Colonic mucosa (tissue), 4 donors: Measurements from ENCODE around the gene NPAS1. TPM values are rescaled to one million over a fixed set of nuclear protein-coding genes. Genes with fewer than 3 reads are reported as not detected.

Experiments
- DNase-seq: peaks from one replicate; pipeline ENCODE4 v3.0.0-alpha.2; 2020
- H3K27ac ChIP-seq: fragments of 200-600 bp; one replicate; pipeline ENCODE4 v1.8.0; 2021
- H3K27me3 ChIP-seq: fragments of 200-600 bp; one replicate; pipeline ENCODE4 v1.8.0; 2021
- H3K36me3 ChIP-seq: fragments of 200-600 bp; one replicate; pipeline ENCODE4 v1.8.0; 2021
- H3K4me1 ChIP-seq: fragments of 200-600 bp; one replicate; pipeline ENCODE4 v1.8.0; 2021; ENCODE audit warnings: mild to moderate bottlenecking
- H3K4me3 ChIP-seq: fragments of 200-600 bp; one replicate; pipeline ENCODE4 v1.8.0; 2021
- H3K9ac ChIP-seq, 2 donors: one replicate each; pipeline ENCODE4 v1.7.0; 2013; ENCODE audit warnings: control low read depth in 2 of 2, low read depth in 2 of 2, low read length in 2 of 2
- H3K9me3 ChIP-seq: fragments of 200-600 bp; one replicate; pipeline ENCODE4 v1.8.0; 2021
- intact Hi-C: fragments of 100-400 bp; cut with DNase I; formaldehyde crosslinking; loops from one replicate; pipeline ENCODE4 v1.14.1; 2022
- total RNA-seq, 2 donors: library from RNA; stranded (reverse); fragmentation: NEBNext Ultra II Directional in 1 of 2; extraction: Animal tissue kit (Norgen Biotek cat#: 25700) in 1 of 2; gene quantifications; one replicate each; pipeline ENCODE4 v1.2.1, GENCODE V29; 2021
- TF ChIP-seq, protein P1 (sequence below): fragments of 200-600 bp; IDR thresholded peaks from one replicate; pipeline ENCODE4 v1.8.0; 2022; ENCODE audit warnings: antibody characterized with exemption, mild to moderate bottlenecking
- donor health status: healthy.
- donor health status: DM: no; HTN: no; CAD: no.
- donor health status: DM: no; HTN: no; CAD: no.

The NPAS1 gene
- total RNA-seq, 2 donors from 2014 or later, result 0.35 to 0.64 TPM

DNA sequence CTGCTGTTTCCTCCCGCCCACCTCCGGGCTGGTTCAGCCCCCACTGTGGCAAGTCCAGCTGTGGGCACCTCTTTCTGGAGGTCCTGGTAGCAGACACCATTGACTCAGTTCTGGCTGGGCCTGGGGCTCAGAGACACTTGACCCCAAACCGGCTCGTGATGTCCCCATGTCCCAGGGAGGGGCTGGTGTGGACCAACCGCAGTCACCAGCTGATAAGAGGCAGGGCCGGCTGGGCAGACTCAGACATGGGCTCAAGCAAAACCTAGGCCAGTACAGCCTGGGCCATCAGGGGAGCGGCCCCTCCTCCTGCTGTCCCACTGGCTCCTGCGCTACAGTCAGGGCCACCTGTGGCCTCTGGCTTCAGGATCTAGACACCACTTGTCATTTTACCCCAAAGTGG is 48.6 kb downstream of the NPAS1 start:
- Histone ChIP-seq H3K9me3 (no peaks in the 10 kb centered on the region), H3K27ac (no peak overlapping the region), H3K4me3 (no peak overlapping the region), H3K36me3 (peaks cover 16% of the 10 kb centered on the region), H3K4me1 (no peaks in the 10 kb centered on the region), H3K9ac (no peak overlapping the region), H3K27me3 (no peaks in the 10 kb centered on the region)
- TF ChIP-seq, protein P1, sequence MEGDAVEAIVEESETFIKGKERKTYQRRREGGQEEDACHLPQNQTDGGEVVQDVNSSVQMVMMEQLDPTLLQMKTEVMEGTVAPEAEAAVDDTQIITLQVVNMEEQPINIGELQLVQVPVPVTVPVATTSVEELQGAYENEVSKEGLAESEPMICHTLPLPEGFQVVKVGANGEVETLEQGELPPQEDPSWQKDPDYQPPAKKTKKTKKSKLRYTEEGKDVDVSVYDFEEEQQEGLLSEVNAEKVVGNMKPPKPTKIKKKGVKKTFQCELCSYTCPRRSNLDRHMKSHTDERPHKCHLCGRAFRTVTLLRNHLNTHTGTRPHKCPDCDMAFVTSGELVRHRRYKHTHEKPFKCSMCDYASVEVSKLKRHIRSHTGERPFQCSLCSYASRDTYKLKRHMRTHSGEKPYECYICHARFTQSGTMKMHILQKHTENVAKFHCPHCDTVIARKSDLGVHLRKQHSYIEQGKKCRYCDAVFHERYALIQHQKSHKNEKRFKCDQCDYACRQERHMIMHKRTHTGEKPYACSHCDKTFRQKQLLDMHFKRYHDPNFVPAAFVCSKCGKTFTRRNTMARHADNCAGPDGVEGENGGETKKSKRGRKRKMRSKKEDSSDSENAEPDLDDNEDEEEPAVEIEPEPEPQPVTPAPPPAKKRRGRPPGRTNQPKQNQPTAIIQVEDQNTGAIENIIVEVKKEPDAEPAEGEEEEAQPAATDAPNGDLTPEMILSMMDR, result no peak
- intact Hi-C loops, result no loop called here
- no peak for DNase-seq

DNA sequence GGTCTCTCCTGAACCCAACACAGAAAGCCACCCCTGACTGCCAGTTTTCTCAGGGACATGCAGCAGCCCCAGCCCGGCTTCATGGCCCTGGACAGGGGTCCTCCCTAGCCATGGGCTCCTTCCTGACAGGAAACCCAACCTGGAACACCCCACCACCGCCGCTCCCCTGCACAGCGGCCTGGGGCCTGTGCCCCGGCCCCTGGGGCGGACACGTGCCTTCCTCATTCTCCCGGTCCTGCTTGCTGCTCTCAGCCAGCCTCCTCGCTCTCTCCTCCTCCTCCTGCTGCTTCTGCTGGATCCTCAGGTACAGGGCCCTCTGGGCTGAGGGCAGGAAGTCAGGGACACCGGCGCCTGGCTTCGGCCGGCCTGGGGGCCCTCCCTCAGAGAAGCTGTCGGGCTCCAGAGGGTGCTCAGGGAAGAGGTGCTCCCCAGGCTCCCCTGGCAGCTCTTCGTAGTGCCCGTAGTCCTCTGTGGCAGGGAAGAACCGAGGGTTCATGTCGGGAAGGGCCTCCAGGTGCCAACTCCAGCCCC is 49.3 kb downstream of the NPAS1 start:
- Histone ChIP-seq H3K9me3 (no peaks in the 10 kb centered on the region), H3K4me1 (no peaks in the 10 kb centered on the region), H3K27me3 (no peaks in the 10 kb centered on the region), H3K36me3 (peaks cover 16% of the 10 kb centered on the region), H3K9ac (no peak overlapping the region), H3K4me3 (no peak overlapping the region), H3K27ac (no peak overlapping the region)
- intact Hi-C loops, result no loop called here
- TF ChIP-seq, protein P1, result no peak
- no peak for DNase-seq

DNA sequence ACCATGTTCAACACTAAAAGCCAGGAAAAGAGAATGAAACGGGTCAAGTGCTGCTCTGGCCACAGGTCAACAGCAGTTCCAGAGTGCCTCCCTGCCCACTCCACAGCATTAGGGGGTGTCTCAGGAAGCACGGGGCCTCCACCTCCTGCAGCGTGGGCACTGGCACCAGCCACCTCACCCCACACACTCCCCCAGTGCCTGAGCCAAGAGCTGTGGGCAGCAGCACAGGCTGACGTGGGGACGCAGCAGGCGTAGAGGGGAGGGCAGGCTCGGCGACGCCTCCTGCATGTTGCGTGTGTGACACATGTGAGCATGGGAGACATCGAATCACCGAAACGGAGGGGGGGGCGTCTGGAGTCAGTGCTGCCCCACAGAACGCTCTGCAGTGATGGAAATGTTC is 50.2 kb downstream of the NPAS1 start:
- Histone ChIP-seq H3K27me3 (no peaks in the 10 kb centered on the region), H3K4me3 (no peak overlapping the region), H3K4me1 (no peaks in the 10 kb centered on the region), H3K9ac (no peak overlapping the region), H3K36me3 (peaks cover 16% of the 10 kb centered on the region), H3K9me3 (no peaks in the 10 kb centered on the region), H3K27ac (no peak overlapping the region)
- TF ChIP-seq, protein P1, result no peak
- no peak for DNase-seq
- intact Hi-C loops, result no loop called here

DNA sequence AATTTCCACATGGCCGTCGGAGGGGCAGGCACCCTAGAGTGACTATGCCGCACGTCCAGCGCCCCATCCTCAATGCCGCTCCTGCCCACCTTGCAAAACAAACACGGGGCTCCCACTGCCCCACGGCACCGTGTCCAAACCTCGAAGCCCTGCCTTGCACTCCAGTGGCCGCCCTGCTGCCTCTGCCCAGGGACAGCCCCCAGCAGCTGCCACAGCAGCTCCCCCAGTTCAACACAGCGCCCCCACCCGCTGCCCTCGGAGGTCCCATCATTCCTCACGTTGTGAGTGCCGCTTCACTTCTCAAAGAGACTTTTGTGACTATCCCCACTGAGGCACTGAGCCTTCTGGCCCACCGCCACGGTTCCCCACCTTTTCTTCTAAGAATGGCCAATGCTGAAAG is 51.1 kb downstream of the NPAS1 start:
- H3K36me3 ChIP-seq, result peaks cover 16% of the 10 kb centered on the region
- H3K4me1 ChIP-seq, result no peaks in the 10 kb centered on the region
- no peaks in the 10 kb centered on the region for H3K27me3 ChIP-seq
- H3K4me3 ChIP-seq, result no peak overlapping the region
- no peak overlapping the region for H3K9ac ChIP-seq
- intact Hi-C loops, result no loop called here
- H3K27ac ChIP-seq, result no peak overlapping the region
- no peak for DNase-seq
- no peaks in the 10 kb centered on the region for H3K9me3 ChIP-seq
- TF ChIP-seq, protein P1, result no peak

DNA sequence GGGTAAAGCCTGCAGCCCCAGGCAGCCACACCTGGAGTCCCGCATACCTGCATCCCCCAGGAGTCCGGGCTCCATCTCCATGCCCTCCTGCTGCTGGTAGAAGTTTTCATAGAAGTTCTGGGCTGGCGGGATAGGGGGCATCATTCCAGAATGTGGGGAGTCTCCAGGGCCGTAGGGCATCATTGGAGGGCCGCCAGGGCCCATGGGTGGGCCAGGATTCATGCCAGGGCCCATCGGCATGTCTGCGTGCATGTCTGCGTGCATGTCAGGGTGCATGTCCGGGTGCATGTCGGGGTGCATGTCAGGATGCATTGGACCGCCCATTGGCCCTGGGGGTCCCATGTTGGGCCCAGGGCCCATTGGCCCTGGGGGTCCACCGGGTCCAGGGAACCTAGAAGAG is 52.1 kb downstream of the NPAS1 start:
- no peaks in the 10 kb centered on the region for H3K4me1 ChIP-seq
- H3K27me3 ChIP-seq, result no peaks in the 10 kb centered on the region
- TF ChIP-seq, protein P1, result no peak
- H3K9ac ChIP-seq, result no peak overlapping the region
- H3K9me3 ChIP-seq, result no peaks in the 10 kb centered on the region
- no peak for DNase-seq
- peaks cover 19% of the 10 kb centered on the region for H3K36me3 ChIP-seq
- no peak overlapping the region for H3K27ac ChIP-seq
- intact Hi-C loops, result no loop called here
- H3K4me3 ChIP-seq, result no peak overlapping the region

DNA sequence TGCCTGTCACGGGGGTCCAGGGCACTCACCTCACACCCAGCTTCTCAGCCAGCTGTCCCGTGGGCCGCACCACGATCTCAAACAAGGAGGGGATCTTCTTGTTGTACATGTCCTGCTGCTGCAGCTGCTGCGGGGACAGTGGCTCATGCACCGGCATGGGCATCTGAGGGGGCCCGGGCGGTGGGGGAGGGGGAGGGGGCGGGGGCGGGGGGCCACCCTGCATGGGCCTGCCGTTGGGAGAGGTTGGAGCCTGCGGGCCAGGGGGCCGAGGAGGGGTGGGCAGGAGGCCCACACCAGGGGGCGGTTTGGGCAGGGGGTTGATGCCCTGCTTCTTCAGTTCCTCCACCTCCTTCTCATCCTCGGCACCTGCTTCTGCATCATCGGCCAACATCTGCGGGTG is 52.7 kb downstream of the NPAS1 start:
- no peak for DNase-seq
- Histone ChIP-seq H3K27ac (no peak overlapping the region), H3K36me3 (peaks cover 15% of the 10 kb centered on the region), H3K4me1 (no peaks in the 10 kb centered on the region), H3K9me3 (no peaks in the 10 kb centered on the region), H3K9ac (no peak overlapping the region), H3K4me3 (no peak overlapping the region), H3K27me3 (no peaks in the 10 kb centered on the region)
- TF ChIP-seq, protein P1, result no peak
- intact Hi-C loops, result no loop called here
